Measurements from ENCODE around the gene NACAD.

NACAD gene

GRCh38 chr7:45088821-45089340 is at the start of gene NACAD:
NACAD (minus strand) TSS chr7:45088969; CDS start chr7:45088894, 75 bp downstream.
- no peak within 1 kb of the TSS for H3K4me3 ChIP-seq (ENCODE audit: low read depth, low read length)
- no peak for DNase-seq (ENCODE audit: low read depth)
- TF ChIP-seq CTCF (IDR thresholded peaks at IDR 0.05; ENCODE audit: low read depth, low read length) = no peak
- TF ChIP-seq POLR2A (IDR thresholded peaks at IDR 0.05; ENCODE audit: extremely low read depth, insufficient read length) = no peak
- TF ChIP-seq MAX (IDR thresholded peaks at IDR 0.05; ENCODE audit: low read depth, low read length) = no peak
- no peak for TF ChIP-seq MYC (IDR thresholded peaks at IDR 0.05; ENCODE audit: low read depth, low read length)

- no peak overlapping the region for H3K4me3 ChIP-seq (ENCODE audit: low read depth, low read length)
- TF ChIP-seq MAX (IDR thresholded peaks at IDR 0.05; ENCODE audit: low read depth, low read length) = peak; percentile 72
- peak; percentile 90 for TF ChIP-seq CTCF (IDR thresholded peaks at IDR 0.05; ENCODE audit: low read depth, low read length)
- TF ChIP-seq MYC (IDR thresholded peaks at IDR 0.05; ENCODE audit: low read depth, low read length) = peak; percentile 70
- TF ChIP-seq POLR2A (IDR thresholded peaks at IDR 0.05; ENCODE audit: extremely low read depth, insufficient read length) = no peak
- peak; percentile 94 for DNase-seq (ENCODE audit: low read depth)
Measured at GRCh38 chr7:45136106-45137060, 47.6 kb upstream of the NACAD start.

- no peak for DNase-seq (ENCODE audit: low read depth)
- no peak for TF ChIP-seq CTCF (IDR thresholded peaks at IDR 0.05; ENCODE audit: low read depth, low read length)
- no peak for TF ChIP-seq MAX (IDR thresholded peaks at IDR 0.05; ENCODE audit: low read depth, low read length)
- TF ChIP-seq MYC (IDR thresholded peaks at IDR 0.05; ENCODE audit: low read depth, low read length) = no peak
- no peak for TF ChIP-seq POLR2A (IDR thresholded peaks at IDR 0.05; ENCODE audit: extremely low read depth, insufficient read length)
- H3K4me3 ChIP-seq (ENCODE audit: low read depth, low read length) = no peak overlapping the region
Measured at GRCh38 chr7:45133877-45134276, 45.1 kb upstream of the NACAD start.

- no peak overlapping the region for H3K4me3 ChIP-seq (ENCODE audit: low read depth, low read length)
- TF ChIP-seq MAX (IDR thresholded peaks at IDR 0.05; ENCODE audit: low read depth, low read length) = no peak
- TF ChIP-seq MYC (IDR thresholded peaks at IDR 0.05; ENCODE audit: low read depth, low read length) = no peak
- TF ChIP-seq POLR2A (IDR thresholded peaks at IDR 0.05; ENCODE audit: extremely low read depth, insufficient read length) = no peak
- no peak for TF ChIP-seq CTCF (IDR thresholded peaks at IDR 0.05; ENCODE audit: low read depth, low read length)
- DNase-seq (ENCODE audit: low read depth) = no peak
Measured at GRCh38 chr7:45133352-45133751, 44.6 kb upstream of the NACAD start.

- no peak for TF ChIP-seq POLR2A (IDR thresholded peaks at IDR 0.05; ENCODE audit: extremely low read depth, insufficient read length)
- TF ChIP-seq CTCF (IDR thresholded peaks at IDR 0.05; ENCODE audit: low read depth, low read length) = no peak
- no peak for TF ChIP-seq MAX (IDR thresholded peaks at IDR 0.05; ENCODE audit: low read depth, low read length)
- no peak for TF ChIP-seq MYC (IDR thresholded peaks at IDR 0.05; ENCODE audit: low read depth, low read length)
- no peak for DNase-seq (ENCODE audit: low read depth)
- H3K4me3 ChIP-seq (ENCODE audit: low read depth, low read length) = no peak overlapping the region
Measured at GRCh38 chr7:45132708-45133320, 44.0 kb upstream of the NACAD start.

All from NB4 (cell line).